Hepatocyte (in vitro differentiated cells): ENCODE results near the gene RXRA.

Experiments
- EZH2 ChIP-seq: fragments of 200-600 bp; sonication (generic); IDR thresholded peaks from 2 replicates; pipeline ENCODE4 v1.6.1; 2016; ENCODE audit warnings: antibody characterized with exemption, mild to moderate bottlenecking, borderline replicate concordance
- TF ChIP-seq, protein P1 (sequence below): fragments of 200-600 bp; sonication (generic); IDR thresholded peaks from 2 replicates; pipeline ENCODE4 v1.5.1; 2016; ENCODE audit warnings: antibody characterized with exemption, mild to moderate bottlenecking; ENCODE audit not compliant: poor library complexity

DNA sequence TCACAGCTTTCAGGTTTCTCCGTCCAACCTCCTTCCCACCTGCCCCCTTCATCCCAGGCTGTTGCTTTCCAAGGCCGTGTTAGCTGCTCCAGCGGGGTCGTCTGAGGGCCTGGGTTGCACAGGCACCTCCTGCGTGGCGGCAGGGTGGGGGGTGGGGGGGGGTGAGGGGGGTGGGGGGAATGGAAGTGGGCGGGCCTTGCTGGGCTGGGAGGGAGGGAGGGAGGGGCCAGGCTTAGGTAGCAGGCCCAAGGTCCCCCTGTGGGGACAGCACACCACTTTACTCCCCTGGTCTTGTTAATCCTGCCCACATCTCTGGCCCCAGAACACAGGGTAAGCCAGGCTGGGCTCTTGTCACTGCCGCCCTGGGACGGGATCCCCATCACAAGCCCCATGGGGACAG lies 99.1 kb downstream of the RXRA start:
- TF ChIP-seq, protein P1, sequence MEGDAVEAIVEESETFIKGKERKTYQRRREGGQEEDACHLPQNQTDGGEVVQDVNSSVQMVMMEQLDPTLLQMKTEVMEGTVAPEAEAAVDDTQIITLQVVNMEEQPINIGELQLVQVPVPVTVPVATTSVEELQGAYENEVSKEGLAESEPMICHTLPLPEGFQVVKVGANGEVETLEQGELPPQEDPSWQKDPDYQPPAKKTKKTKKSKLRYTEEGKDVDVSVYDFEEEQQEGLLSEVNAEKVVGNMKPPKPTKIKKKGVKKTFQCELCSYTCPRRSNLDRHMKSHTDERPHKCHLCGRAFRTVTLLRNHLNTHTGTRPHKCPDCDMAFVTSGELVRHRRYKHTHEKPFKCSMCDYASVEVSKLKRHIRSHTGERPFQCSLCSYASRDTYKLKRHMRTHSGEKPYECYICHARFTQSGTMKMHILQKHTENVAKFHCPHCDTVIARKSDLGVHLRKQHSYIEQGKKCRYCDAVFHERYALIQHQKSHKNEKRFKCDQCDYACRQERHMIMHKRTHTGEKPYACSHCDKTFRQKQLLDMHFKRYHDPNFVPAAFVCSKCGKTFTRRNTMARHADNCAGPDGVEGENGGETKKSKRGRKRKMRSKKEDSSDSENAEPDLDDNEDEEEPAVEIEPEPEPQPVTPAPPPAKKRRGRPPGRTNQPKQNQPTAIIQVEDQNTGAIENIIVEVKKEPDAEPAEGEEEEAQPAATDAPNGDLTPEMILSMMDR, result no peak
- TF ChIP-seq EZH2, result no peak
